Stimulated activated CD8-positive, alpha-beta memory T cell treated with anti-CD3 and anti-CD28 coated beads, Interleukin-2, amount 100 ng/mL, for 48 hours (primary cell): Measurements from ENCODE around the gene ADISSP.
A peak's percentile ranks its signal among the peaks of the same experiment; 100 is the strongest.

Experiments
- DNase-seq, 2 donors: peaks; one replicate each; pipeline ENCODE4 v3.0.0-alpha.2; 2020; ENCODE audit warnings: low read depth in 2 of 2

ADISSP gene

DNA sequence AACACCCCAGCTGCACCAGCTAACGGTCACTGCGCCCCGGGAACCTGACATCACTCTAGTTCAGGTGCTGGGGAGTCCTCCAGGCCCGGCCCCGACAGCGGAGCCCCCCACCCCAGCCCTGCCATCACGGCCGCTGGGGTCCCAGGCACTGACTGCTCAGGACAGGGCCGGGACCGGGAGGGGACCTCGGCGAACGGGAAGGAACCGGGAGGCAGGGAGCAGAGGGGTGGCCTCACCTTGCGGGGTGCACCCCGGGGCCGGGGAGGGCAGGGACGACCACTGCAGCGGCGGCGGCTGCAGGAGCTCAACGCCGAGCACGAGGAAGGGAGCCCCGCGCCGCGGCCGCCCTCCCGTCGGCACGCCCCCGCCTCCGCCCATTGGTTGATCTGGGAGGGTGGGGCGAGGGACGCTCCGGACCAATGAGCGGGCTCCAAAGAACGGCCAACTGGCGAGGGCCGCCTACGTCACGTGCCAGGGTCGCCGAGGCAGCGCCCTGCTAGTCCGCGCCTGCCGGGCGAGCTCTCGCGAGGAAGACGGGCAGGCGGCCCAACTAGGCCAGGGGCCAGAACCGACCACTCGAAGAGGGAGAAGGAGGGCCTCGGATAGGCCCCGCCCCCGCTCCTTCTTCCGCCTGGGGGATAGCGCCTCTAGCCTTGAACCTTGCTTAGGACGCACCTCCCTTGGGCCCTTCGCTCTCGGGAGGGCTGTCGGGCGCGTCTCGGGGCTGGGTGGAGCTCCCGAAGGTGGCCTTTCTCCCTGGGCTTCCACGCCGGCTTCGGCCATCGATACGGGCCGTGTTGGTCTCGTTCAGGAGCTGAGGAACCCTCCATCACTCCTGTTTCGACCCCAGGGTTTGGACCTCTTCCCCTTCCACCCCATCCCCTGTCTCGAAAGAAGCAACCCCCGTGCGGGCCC is at the start of gene ADISSP:
Gene ADISSP, minus strand, starts transcription at position 327 of the 915 bp plus-strand sequence. CDS start 7,653 bp downstream, outside the sequence.
- peak; percentile 94 to 98 for DNase-seq

DNA sequence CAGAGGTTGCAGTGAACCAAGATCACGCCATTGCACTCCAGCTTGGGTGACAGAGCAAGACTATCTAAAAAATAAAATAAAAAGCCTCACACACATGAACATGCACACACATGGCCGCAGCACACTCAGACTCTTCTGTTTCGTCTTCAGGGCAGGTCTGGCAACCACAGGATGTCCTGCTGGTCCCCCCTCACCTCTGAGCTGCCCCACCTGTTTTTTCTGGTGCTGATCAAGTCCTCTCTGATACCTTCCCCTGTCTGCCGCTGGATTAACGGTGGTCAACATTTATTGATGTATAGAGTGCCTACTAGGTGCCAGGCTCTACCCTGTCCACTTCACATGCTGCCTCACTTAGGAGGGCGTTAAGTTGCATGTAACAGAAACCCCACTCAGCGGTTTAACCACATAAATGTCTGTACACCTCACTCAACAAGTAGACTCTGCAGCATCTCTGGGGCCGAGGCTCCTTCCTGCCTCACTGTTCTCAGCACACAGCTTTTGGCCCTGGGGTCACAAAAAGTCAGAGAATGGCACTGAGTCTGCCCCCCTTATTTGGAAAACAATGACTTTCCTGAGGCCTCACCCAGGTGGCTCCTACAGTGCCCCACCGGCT is 48.3 kb upstream of the ADISSP start:
- no peak for DNase-seq

DNA sequence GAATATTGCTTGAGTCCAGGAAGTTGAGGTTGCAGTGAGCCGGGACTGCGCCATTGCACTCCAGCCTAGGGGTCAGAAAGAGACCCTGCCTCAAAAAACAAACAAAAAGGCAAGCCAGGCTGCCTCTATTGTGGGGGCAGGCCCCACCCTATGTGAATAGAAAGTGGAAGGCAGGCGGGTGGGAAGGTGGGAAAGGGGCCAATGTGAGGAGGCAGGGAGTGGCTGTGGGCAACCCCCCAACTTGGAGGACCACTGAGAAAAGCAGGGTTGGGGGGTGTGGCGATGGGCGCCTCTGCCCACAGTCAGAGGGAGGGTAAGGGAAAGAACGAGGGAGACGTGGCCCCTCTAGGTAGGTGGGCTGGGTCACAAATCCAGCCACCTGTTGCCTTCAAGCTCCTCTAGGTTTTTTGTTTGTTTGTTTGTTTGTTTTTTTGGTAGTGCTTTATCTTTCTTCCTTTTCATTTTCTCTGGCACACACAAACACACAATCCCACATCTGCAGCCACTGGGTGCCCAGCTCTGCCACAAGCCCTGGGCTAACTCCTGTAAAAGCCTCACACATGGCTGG is 47.5 kb upstream of the ADISSP start:
- no peak for DNase-seq

DNA sequence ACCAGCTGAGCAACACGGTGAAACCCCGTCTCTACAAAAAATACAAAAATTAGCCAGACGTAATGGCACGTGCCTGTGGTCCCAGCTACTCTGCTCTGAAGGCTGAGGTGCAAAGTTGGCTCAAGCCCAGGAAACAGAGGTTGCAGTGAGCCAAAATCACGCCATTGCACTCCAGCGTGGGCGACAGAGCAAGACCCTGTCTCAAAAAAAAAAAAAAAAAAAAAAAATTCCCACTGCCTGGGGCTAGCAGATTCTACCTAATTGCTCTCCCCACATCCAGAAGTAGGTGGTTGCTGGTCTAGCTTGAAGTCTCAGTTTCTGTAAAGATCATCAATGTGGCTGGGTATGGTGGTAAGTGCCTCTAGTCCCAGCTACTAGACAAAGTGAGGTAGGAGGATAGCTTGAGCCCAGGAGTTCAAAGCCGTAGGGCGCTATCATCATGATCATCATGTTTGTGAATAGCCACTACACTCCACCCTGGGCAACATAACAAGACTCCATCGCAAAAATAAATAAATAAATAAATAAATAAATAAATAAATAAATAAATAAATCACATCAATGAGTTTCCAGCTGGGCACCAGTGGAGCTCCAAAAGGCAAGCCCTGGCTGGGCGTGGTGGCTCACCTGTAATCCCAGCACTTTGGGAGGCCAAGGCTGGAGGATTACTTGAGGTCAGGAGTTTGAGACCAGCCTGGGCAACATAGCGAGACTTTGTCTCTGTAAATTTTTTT is 46.5 kb upstream of the ADISSP start:
- DNase-seq, result no peak

DNA sequence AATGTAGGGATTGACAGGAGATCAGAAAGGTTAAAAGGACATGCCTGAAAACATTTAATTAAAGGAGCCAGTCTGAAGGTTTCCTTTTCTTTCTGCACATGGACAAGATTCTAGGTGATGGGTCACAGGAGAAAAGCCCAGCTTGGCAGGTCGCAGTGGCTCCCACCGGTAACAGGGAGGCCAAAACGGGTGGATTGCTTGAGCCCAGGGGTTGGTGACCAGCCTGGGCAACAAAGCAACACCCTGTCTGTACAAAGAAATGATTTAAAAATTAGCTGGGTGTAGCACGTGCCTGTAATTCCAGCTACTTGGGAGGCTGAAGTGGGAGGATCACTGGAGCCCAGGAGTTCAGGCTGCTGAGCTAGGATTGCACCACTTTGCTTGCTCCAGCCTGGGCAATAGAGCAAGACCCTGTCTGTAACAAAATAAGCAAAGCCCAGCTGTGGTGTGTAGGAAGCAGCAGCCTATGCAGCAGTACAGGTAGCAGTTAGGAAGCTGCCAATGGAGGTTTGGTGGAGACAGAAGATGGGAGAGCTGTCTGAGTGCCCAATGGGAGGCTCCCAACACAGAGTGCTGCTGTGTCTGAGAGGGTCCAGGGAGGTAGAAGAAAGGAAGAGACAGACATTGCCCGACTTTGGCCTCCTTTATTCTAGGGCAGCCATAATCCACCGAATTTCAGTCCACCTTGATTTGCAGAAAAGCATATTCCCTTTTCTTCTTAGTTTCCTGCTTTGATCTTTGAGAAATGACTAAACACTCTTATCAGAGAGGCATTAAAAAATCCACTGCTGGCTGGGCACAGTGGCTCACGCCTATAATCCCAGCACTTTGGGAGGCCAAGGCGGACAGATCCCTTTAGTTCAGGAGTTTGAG is 45.7 kb upstream of the ADISSP start:
- no peak for DNase-seq

DNA sequence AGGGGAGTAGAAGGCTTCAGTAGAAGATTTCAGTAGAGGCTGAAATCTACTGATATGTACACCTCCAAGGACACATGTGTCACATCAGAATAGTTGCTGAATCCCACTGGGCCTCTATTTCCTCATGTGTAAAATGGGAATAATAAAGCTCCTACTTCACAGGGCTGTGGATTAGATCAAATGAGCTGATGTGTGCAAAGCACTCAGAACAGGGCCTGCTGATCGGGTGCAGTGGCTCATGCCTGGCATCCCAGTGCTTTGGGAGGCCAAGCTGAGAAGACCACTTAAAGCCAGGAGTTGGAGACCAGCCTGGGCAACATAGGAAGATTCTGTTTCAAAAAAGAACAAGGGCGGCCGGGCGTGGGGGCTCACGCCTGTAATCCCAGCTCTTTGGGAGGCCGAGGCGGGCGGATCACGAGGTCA is 44.7 kb upstream of the ADISSP start:
- DNase-seq, result no peak

DNA sequence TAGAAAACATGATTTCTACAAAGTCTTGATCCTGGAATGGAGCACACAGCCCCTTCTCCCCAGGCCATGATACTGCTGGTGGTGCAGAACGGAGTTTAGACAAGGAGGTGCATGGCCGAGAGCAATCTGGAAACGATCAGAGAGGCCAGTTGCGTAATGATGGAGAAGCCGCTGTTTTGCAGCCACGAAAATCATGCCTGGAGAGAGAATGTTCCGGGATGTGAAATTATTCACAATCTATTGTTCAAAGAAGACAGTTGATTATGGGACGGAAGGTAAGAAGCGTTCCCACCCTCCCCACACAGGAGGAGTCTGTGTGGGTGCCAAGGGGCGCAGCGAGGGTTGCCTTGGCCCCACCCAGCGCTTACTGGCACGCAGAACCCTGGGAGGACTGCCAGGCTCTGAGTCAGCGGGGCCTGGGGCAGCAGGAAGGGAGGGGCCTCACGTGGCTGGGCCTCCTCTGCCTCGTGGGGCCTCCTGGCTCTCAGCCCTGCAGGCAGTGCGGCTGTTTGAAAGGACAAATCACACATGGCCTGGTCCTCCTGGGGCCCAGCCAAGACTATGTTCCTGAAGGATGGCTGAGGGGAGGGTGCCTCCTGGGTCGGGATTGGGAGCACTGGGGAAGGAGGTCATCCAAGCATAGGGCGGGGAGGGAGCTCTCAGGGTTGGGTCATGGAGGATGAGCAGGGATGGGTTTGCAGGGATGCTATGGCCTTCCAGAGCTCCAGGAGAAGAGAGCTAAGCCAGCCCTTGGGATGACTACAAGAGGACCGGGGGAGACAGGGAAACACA is 44.1 kb upstream of the ADISSP start:
- peak; percentile 80 to 87 for DNase-seq

DNA sequence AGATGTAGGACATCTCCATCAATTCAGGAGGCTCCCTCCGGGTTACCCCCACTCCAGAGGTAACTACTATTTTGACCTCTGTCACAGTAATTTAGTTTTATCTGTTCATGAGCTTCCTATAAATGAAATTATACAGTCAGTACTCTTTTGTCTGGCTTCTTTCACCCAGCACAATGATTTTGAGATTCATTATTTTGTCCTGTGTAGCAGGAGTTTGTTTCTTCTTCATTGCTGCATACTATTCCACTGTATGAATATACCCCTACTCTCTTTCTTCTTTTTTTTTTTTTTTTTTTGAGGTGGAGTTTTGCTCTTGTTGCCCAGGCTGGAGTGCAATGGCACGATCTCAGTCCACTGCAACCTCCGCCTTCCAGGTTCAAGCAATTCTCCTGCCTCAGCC is 41.0 kb upstream of the ADISSP start:
- no peak for DNase-seq

DNA sequence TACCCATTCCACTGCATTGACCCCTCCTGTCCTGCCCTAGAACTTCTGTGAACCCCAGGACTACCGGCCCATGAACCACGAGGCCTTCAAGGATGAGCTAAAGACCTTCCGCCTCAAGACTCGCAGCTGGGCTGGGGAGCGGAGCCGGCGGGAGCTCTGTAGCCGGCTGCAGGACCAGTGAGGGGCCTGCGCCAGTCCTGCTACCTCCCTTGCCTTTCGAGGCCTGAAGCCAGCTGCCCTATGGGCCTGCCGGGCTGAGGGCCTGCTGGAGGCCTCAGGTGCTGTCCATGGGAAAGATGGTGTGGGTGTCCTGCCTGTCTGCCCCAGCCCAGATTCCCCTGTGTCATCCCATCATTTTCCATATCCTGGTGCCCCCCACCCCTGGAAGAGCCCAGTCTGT is 37.2 kb upstream of the ADISSP start:
- DNase-seq, result no peak

DNA sequence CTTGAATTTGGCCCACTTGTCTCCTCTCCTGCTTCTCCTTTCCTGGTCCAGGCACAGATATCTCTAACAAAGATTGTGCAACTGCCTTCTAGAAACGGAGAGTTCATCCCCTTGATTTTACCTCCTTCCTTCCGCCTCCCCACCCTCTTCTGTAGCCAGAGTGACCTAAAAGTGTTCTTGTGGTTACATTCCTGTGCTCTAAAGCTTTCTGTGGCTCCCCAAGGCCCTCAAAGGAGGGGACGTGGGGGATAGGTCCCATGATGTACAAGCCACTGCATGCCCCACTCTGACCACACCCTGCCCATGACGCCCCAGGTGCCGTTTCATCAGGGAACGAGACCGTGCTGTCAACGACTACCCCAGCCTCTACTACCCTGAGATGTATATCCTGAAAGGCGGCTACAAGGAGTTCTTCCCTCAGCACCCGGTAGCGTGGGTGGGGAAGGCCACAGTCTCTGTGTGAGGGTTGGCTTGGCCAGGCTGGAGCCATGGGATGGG is 36.8 kb upstream of the ADISSP start:
- no peak for DNase-seq

DNA sequence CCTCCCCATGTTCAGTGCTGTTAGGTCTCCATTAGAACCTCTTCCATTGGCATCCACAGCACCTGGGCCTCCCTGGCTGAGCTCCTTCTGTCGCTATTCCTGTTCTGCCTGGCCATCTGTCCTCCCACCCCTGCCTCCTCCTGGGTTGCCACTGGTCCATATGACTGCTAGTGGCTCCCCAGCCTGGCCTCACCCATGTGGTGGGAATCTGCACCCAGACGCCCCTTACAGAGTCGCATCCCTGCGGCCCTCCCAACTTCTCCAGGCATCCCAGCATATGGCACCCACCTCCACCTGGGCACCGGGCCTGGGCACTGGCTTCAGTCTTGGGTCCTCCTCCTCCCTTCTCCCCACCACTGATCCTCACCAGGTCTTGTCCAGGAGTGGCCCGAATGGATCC is 36.3 kb upstream of the ADISSP start:
- DNase-seq, result no peak

DNA sequence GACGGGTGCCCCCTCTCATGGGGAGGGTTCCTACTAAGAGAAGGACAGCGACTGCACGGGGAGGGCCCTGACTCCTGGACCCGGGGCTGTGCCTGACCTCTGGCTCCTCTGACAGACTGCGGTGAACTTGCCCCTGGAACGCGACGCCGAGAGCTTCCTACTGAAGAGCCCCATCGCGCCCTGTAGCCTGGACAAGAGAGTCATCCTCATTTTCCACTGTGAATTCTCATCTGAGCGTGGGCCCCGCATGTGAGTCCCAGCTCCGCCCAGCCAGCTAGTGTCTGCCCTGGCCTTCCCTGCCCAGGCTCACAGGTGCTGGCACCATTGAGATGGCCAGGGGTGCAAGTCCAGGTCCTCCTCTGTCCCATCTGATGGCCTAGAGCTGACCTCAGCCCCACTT is 35.7 kb upstream of the ADISSP start:
- no peak for DNase-seq

DNA sequence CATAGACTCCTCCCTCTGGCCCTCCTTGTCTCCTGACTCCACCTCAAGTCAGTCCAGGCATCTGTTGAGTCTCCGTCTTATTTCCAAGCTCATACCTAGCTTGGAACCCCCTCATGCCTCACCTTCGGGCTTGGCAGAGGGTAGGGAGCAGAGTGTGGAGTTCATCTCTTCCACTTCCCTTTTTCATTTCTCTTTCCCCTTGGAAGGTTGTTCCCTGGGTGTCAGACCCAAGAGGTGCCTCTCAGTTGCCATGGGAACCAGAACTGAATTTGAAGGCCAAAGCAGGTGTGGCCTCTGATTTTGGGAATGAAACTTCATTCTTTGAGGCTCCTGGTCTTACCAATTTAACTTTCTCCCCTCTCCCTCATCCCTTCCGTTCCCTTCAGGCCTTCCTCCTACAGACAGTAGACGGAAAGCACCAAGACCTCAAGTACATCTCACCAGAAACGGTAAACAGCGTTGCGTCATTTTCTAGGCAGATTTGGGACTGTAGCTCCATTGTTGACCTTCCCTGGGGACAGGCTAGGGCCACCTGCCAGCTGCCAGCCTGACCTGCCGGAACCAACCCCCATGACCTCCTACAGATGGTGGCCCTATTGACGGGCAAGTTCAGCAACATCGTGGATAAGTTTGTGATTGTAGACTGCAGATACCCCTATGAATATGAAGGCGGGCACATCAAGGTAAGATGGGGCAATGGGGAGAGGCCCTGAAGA is 35.1 kb upstream of the ADISSP start:
- no peak for DNase-seq

DNA sequence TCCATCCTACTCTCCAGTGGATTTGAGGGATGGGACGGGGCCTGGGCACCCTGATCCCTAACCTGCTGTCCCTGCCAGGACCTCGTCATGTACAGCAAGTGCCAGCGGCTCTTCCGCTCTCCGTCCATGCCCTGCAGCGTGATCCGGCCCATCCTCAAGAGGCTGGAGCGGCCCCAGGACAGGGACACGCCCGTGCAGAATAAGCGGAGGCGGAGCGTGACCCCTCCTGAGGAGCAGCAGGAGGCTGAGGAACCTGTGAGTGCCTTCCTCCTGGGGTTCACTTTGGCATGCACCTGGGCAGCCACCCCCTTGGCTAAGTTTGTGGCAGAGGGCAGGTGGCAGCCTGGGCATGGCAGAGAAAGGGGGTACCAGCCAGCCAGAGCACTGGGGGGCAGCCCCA is 34.3 kb upstream of the ADISSP start:
- no peak for DNase-seq

DNA sequence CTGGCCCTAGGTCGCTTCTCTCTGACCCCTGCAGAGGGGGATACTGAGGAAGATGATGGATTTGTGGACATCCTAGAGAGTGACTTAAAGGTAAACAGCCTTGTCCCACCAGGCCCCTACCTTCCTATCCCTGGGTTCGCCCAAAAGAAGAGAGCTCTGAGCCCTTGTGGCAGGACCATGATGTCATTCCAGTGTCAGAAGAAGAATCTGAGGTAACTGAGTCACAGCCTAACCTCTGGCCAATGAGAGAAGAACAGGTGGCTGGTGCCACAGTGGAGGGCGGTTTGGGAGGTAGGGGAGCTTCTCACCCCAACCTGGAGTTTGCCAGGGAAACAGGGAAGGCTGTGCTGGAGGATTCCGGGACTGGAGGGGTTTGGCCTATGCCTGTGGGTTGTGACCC is 33.7 kb upstream of the ADISSP start:
- no peak for DNase-seq

DNA sequence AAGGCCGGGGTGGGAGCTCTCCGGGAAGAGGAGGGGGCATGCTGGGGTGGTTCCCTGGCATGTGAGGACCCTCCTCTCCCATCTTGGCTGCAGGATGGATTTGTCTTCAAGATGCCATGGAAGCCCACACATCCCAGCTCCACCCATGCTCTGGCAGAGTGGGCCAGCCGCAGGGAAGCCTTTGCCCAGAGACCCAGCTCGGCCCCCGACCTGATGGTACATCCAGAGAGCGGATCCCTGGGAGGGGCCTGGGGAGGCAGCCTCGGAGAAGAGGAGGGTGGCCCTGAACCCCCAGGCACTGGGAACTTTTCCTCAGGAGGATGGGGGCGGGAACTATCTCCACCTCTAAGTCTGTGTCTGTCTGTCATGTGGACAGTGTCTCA is 33.3 kb upstream of the ADISSP start:
- no peak for DNase-seq

DNA sequence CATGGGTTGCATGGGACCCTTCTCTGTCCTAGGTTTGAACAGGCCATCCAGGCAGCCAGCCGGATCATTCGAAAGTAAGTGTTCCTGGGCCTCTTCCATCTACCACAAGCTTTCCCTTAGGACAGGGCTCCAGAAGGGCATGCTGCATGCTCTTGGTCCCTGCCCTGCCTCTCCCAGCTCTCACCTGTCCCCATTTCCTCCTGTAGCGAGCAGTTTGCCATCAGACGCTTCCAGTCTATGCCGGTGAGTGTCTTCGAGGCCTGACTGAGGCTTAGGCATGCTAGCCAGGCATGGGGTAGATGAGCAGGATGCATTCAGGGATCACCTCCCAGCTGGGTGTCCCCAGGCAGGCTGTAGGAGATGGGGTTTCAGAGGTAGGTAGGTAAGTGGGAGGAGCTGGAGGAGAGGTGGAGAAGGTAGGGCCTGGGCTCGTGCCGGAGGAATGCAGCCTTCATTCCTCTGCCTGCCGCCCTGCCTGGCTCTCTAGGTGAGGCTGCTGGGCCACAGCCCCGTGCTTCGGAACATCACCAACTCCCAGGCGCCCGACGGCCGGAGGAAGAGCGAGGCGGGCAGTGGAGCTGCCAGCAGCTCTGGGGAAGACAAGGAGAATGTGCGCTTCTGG is 32.8 kb upstream of the ADISSP start:
- DNase-seq, result no peak

DNA sequence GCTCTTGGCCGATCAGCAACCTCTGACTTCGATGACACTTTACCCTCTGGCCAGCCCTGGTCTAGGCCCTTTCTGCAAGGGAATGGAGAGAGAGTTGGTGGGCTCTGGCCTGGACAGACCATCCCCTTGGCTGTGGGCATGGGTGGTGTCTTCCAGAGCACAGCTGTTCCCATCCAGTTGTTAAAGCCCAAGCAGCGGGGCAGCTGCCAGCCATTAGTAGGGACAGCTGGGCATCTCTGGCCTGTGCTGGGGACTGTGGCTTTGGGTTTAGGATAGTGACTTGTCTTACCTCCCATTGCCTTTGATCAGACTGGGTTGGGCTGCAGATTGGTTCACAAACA is 31.3 kb upstream of the ADISSP start:
- no peak for DNase-seq

DNA sequence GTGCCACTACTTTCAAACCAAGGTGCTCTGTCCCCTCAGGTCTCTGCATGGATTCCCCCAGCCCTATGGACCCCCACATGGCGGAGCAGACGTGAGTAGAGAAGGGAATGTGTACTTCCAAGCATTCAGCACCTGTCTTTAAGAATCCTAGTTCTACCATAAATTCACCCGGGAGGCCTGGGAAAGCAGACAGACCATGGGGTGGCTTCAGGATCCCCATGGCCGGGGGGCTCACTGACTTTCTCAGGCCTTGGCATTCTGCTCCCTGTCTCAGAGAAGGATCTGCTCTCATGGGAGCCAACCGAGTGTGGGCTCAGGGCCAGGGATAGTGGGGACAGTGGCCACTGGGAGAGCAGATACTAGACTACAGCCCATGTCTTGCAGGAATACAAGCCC is 30.8 kb upstream of the ADISSP start:
- DNase-seq, result no peak
